M059J (cell line): ENCODE results near the gene TFCP2L1. TPM values are rescaled to one million over a fixed set of nuclear protein-coding genes. Genes with fewer than 3 reads are reported as not detected.
A peak's percentile ranks its signal among the peaks of the same experiment; 100 is the strongest.
"Not testable (repeated sequence)": the region's sequence is repeated elsewhere in the genome, so short reads cannot be mapped to it uniquely, and the experiment has no call there.

ENCODE experiments used
- DNase-seq: peaks from one replicate; pipeline ENCODE4 v3.0.0-alpha.2; 2012; ENCODE audit warnings: low read depth
- total RNA-seq: library from RNA; depleted of rRNA; stranded (reverse); fragments of >200 nt; shearing (Covaris generic); gene quantifications from 2 replicates; pipeline ENCODE4 v1.2.3, GENCODE V29; 2014

TFCP2L1 gene
- total RNA-seq, 1 experiment from 2014 or later, result 0.12 TPM

DNA sequence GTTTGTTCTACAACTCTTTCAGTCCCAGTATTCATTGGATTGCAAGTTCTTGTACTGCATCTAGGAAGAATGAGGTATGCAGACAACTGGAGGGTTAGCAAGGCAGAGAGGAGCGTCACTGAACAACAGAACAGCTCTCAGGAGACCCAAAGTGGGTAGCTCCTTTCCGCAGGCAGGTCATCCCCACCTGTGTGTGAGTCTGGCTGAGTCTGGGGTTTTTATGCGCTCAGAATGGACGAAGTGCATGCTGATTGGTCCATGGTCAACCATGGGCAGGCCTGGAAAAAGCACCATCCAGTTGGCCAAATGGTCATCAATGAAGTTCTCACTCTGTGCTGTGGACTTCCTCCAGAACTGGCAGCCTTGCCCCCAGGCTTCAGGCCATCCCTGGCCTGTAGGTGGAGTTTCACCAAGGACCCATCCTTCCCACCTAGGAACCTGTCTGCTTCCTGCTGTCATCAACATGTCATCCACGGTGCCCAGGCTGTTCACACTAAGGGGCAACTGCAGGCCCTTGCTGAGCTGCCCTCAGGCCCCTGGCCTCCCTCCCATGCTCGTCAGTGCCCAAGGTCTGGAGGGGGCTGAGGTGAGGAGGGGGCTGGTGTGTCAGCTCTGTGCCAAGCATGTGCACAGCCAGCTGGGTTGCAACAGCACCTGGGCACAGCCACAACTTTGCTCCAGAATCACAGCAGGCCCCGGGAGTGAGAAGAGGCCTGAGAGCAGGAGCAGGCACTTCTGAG lies 11.1 kb upstream of the TFCP2L1 start:
- no peak for DNase-seq

DNA sequence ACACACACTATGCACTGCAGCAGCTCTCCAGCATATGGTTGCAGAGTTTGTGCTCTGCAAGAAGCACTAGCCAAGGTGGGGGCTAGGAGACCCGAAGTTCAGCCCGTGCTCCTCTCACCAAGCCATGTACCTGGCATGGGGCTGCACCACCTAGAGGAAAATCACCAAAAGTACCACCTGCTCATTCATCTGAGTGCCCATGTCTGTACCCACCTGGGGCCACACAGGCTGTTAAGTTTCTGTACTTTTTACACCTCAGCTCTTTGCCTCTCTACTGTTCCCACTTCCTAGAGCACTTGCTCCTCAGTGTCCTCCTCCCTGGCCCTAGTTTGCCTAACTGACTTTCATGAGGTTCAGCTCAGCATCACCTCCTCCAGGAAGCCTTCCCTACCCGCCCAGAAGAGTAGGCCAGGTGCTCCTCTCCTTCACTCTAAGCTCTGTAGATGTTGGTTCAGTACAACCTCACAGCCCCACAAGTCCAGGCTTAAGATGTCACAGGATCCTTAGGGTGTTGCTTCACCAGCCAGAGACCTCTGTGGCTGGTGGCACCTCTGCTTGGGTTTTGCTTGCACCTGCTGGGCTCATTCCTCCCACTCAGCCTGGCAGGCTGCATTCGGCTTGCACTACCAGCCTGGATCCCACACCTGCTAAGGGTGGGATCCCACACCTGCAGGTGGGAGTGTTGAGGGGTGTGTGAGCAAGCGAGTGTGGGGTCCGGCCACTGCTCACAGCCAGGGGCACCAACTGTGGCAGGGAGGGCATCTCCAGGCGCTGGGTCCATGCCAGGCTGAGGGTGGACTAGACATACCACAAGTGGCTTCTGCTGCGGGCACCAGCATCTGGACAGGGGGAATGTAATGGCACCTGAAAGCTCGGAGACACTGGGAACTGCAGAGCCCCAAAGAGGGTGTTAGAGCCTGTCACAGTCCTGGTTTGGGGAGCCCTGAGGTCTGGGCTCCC lies 10.2 kb upstream of the TFCP2L1 start:
- no peak for DNase-seq

DNA sequence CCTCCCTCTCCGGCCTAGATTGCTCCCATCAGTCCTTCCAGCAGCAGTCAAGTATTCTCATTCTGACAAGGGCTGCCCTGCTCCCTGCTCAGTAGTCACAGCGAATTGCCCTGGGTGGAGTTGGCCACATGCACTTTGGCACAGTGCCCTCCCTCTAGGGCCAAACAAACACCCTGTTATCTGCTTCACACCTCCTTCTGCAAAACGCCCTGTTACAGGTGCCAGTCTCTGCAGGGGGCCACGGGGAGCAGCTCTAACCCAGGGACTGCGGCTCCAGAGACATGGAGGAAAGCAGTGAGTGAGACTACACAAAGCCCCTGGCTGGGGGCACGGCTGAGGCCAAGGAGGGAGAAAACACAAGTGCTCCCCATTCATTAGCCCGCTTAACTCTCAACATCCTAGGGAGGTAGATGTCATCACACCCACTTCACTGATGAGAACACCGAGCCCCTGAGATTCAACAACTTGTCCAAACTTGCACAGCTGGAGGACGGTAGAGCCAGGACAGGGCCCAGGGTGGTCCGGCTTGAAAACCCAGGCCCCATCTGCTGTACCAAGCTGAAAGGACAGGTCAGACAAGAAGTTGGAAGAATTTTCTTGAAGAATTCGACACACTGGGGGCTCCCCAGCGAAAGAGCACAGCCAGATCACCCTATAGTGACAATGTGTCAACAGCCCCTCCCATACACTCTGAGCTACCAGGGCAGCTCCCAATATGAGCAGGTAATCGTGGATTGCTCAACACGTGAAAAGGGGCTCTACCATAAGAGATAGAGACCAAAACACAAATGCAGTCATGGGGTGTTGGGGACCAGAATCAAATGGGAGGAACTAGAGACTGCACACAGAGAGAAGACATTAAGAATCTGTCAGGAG lies 8.7 kb upstream of the TFCP2L1 start:
- DNase-seq, result no peak

DNA sequence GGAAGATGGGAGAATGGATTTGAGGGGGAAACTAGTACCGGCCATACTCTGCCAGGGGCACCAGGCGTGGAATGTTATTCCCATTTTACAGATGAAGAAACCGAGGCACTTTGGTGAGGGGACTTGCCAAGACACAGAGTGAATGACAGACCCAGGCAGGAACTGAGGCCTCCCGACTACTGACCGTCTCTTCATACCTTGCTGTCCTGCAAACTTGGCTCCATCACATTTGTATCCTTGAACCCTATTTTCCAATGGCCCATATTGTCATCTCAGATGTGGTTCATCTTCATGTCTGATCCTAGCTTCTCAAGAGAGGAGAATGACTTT lies 6.2 kb upstream of the TFCP2L1 start:
- DNase-seq, result no peak

DNA sequence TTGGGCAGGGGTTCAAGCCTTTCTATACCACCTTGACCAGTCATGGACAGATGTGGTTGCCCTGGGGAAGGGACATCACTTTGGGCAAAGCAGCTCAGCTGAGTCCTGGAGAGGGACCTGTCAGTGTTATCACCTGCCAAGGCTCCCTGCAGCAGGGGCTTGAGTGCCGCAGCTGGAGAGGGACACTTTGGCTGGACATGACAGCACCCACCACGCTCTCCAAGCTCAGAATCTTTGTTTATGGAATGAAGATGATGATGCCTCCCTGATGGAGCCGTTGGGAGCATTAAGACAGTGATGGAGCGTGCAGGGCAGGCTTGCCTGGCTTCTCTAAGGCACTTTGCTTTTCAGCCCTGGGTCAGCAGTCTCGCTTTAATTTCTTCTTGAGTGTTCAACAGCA lies 4.3 kb upstream of the TFCP2L1 start:
- no peak for DNase-seq

DNA sequence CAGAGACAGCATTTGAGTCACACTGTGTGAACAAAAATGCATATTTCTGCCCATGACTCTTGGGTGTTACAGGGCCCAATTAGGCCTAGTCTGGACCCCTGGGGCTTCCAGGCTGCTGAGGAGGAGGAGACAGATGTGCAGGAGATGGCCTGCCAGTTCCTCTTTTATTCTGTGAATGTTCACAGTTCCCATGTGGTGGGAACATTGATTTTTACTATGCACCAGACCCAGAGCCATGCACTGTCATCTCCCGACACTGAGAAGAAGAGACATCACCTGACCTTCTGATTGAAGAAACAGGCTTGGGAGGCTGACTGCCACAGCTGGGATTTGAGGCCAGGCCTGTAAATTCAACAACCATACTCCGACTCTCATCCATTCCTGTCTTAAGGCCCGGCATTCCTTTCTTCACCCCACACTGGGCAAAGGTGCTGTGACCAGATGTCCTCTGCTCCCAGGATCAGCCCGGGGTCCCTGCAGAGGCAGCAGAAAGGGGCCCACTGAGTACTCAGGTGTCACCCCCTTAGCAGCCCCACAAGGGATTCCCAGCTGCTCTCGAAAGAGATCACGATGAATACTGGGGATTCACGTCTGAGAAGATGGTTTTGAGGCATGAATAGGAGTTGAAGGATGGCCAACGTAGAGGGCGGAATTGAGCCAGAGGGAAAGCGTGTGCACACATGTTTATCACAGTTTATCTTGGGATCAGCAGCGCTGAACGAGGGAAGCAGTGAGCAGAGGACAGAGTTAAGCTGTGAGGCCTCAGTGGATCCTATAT lies 3.6 kb upstream of the TFCP2L1 start:
- DNase-seq, result no peak

DNA sequence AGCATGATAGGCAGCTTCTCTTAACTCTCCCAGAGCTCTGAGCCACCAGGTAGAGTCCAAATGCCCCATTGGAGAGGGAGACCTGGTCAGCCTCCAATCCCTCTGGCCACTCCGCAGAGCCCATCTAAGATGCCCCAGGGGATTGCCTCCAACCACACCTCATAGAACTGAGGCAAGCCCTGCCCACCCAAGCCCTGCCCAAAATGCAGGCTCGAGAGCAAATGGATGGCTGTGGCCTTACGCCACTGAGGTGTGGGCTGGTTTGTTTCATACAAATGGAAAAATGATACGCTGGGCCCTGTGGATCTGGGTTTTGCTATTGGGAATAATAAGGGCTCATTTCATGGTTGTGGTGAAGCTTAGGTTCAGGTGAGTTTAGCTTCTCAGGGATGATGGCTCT lies 3.0 kb upstream of the TFCP2L1 start:
- no peak for DNase-seq

DNA sequence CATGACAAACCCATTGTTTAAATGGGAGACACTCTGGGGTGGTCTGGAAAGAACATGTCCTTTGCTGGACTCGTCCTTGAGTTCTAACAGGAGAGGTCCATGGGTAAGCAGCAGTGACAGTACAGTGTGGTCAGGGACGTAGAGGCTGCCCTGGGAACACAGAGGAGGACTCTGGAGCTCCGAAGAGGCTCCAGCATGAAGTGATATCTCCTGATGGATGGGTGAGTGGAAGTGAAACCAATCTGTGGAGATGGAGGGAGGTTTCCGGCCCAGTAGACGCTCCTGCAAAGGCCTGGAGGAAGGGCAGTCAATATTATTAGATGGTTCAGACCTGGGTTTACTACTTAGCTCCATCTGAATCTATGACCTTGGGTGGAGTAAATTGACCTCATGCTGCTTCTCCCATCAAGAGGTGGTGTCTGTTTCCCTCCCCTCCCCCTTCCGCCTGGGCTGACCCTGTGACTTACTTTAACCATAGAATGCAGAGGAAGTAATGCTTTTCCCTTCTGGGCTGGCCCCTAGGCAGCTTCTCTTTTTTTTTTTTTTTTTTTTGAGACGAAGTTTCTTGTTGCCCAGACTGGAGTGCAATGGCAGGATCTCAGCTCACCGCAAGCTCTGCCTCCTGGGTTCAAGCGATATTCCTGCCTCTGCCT lies 2.3 kb upstream of the TFCP2L1 start:
- DNase-seq, result no peak

DNA sequence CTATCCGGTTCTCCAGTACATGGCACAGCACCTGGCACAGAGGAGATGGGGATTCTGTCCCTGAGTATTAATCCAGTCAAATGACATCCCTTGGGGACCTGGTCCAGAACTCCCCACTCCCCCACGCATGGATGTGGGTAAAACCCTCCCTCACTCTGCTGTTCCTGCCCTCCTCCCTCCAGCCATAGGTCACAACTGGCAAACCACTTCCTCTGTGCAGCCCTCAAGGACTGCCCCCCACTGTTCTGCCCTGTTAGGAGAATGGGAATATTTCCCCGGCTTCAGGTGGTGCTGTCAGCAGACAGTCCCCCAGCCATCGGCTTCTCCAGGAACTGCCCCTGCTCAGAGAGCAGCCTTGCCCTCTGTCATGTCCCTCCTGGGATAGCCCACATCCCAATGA lies 1.5 kb upstream of the TFCP2L1 start:
- no peak for DNase-seq

DNA sequence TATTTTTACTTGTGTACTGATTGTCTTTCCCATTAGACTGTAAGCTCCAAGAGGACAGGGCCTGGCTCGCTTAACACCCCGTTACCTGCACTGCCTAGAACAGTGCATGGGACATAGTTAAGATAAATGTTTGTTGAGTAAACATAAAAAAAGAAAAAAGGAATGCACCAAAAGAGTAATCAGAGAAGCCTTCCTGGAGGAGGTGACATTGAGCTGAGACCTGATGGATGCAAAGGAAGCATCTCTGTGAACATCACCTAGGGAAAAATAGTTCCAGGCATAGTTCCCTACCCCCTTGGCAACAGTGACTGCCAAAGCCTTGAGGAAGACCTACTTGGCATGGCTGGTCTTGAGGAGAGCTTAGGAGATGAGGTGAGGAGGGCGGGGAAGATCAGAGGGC lies 924 bp upstream of the TFCP2L1 start:
- no peak for DNase-seq

DNA sequence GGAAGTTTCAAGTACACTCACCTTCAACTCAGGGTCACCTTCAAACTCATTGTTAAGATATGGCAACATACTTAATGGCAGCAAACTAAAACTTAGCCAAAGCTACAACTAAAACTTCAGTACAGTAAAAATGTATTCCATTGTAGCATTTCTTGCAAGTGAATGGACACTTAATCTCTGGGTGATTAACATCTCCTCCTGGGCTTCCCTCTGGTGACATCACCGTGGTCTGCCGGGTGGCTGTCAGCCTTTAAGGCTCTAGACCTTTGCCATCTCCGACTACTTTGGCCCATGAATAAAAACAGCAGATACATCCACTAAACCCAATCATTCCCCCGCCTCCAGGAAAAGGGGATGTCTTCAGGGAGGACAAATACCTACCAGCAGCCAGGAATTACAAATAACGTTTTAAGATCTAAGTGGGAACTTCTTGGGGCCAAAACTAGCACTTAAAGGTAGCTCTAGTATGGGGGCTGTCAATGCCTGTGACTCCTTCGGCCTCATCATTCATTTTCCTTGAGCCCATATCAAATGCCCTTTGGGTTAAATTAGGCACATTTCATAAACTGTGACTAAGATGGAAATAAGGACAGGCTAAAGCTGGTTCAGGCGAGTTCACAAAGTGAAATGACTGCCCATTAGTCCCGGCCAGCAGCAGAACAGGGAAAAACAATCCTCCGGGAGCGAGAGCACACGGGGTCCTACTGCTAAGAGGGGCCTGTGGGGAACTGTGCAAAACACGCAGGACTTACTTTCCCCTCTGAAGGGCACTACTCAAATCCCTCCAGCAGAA lies 1.1 kb downstream of the TFCP2L1 start:
- DNase-seq, result peak; percentile 32

DNA sequence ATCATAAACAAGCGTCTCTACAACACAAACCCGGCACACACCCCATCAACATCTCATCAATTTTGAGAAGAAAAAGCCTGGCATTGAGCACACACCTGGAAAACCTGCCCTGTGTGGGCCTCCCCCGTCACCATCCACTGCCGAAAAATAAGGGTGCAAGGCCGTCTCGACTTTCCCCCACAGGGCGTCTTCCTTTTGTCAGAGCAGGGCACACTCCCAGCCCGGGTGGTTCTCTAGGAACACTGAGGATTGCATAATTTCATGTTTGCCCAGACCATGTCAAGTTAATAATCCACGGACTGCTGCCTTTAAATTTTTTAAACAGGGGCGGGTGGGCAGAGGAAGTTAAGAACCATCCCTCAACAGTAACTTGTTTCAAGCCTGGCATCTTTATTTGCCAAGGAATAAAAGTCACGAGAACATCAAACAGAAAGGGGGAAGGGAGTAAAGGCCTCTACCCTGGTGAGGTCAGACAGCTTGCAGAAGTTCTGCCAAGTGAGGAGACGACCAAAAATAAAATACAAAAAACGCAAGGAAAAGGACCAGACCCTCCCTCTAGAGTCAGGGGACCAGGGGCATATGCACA lies 2.1 kb downstream of the TFCP2L1 start:
- DNase-seq, result no peak

DNA sequence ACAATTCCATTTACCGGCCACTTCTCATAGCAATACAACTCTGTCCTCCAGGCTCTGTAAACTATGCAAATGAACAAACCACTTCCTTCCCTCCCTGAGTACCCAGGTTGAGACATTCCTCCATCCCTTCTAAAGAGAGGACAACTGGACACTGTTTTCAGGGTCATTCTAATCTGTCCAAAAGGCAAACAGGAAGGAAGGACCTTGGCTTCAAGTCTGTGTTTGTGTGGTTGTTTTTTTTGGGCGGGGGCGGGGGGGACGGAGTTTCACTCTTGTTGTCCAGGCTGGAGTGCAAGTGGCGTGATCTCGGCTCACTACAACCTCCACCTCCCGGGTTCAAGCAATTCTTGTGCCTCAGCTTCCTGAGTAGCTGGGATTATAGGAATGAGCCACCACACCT lies 3.3 kb downstream of the TFCP2L1 start:
- no peak for DNase-seq

DNA sequence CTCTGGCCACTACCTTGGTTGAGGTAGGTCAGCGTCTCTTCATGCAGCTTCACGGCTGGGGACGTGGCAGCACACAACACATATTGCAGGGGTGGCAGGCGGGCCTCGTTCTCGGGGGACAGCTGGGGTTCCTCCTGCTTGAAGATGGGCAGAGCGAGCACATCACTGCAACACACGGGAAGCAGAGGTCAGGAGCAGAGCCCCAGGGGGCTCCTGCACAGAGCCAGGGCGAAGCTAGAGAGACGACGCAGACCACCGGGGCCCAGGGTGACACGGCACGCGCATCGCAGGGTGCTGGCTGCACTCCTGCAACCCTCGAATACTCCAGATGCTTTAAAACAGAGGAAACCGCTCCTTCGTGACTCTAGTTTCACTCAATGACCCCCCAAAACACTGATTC lies 3.9 kb downstream of the TFCP2L1 start:
- DNase-seq, result no peak

DNA sequence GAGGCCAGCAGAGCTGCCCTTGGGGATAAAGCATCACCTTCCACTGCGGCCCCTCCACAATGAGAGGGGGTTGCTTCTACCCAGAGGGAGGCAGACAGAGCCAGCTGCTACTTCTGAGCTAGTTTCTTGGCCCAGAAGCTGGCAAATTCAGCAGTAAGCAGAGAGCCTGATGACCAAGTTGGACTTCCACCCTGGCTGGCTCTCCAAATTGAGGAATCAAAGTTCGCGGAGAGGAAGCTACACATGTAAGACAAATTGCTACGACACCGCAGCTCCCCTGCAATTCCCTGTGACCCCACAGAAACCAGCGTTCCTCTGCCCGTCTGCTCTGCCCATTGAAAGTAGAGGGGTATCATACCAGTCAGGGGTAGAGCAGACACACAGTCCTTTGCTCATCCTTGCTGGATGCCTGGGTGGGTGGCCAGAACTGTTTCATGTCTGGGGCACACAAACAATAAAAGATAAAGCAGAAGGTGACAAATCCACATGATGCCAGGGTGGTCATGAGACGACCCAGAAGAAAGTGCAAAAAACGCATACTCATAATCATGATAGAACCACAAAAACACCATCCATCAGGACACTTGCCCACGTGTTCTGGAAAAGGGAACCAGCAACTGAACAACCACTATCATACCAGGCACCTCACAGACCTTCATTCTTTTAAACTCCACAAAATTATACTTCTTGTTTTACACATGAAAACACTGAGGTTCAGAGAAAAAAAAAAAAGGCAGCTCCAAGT lies 5.4 kb downstream of the TFCP2L1 start:
- no peak for DNase-seq

DNA sequence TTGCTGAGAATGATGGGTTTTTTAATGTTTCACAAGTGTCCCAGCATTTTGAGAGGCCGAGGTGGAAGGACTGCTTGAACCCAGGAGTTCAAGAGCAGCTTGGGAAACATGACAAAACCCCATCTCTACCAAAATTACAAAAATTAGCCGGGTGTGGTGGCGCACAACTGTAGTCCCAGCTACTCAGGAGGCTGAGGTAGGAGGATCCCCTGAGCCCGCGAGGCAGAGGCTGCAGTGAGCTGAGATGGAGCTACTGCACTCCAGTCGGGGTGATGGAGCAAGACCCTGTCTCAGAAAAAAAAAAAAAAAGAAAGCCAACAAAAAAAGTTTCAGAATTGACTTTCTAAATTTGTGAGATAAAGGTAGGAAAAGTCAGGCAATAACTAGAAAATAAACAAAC lies 8.7 kb downstream of the TFCP2L1 start:
- no peak for DNase-seq

DNA sequence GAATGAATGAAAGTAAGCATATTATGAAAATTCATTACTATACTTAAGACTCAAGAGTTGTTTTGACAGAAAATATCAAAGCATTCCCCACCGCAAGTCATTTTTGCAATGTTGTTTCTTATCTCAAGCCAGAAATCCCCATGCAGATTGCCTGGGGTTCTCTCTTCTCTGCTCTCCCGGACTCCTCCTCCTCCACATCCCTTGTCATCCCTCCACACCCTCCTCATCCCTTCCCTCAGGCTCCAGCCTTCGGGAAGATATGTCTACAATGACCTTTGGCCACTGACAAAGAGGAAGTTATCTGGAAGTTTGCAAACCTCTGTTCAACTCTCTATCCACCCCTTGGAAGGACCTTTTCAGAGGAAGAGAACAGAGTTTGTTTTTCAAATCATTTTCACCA lies 11.9 kb downstream of the TFCP2L1 start:
- no peak for DNase-seq

DNA sequence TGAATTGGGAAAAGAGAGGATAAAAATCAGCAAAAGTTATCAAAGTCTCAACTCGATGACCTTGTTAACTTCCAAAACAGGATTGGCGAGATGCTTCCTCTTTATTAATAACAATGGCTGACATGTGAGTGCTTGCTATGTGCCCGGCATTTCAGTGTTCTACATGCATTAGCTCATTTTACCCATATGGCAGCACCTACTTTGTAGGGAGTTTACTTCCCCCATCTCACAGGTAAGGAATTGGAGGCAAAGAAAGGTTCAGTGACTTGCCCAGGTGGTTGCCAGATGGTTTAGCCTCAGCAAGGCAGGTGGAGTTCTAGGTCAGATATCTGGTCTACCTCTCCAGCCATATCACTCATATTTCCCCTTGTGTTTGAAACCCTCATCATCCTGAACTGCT lies 12.4 kb downstream of the TFCP2L1 start:
- no peak for DNase-seq

DNA sequence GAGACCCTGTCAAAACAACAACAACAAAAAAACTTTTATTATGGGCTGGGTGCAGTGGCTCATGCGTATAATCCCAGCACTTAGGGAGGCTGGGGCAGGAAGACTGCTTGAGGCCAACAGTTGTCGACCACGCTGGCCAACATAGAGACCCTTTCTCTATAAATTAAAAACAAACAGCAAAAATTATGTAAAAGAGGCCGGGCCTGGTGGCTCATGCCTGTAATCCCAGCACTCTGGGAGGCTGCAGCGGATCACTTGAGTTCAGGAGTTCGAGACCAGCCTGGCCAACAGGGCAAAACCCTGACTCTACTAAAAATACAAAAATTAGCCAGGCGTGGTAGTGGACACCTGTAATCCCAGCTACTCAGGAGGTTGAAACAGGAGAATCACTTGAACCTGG lies 15.6 kb downstream of the TFCP2L1 start:
- DNase-seq, result not testable (repeated sequence)
